CD4-positive, alpha-beta T cell treated with Interferon gamma for 1 hour (primary cell): ENCODE results near the gene NDUFS6.

Experiments
- DNase-seq: peaks from one replicate; pipeline ENCODE4 v3.0.0-alpha.2; 2020

Gene NDUFS6

DNA sequence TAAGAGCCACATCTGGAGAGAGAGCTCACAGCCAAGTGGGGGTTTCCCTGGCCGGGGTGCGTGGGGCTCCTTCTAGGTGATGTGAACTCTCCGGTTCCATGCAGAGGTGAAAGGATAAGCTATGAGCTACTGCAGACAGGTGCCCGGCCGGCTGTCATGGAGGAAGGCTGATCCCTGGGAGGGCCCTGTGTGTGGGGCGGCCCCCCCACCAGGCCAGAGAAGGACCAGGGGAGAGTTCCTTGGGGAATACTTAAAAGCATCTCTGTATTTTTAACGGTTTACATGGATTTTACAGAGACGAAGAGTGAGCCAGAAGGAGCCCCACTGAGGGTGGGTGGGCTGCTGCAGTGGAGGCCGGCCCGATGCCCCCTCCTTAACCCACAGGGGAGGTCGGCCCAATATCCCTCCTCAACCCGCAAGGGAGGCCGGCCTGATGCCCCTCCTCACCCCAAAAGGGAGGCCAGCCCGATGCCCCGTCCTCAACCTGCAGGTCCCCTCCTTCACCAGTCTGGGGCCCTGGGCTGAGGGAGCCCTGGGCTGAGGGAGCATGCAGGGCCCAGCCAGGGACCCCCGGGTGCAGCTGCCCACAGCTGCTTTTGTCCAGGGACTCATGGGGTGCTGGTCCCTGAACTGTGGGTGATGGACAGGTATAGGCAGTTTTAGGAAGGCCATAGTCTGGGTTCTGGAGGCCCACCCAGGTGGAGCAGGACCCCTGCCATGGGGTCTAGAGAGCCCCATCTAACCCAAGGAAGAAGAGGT is 33.5 kb upstream of the NDUFS6 start:
- DNase-seq, result no peak

DNA sequence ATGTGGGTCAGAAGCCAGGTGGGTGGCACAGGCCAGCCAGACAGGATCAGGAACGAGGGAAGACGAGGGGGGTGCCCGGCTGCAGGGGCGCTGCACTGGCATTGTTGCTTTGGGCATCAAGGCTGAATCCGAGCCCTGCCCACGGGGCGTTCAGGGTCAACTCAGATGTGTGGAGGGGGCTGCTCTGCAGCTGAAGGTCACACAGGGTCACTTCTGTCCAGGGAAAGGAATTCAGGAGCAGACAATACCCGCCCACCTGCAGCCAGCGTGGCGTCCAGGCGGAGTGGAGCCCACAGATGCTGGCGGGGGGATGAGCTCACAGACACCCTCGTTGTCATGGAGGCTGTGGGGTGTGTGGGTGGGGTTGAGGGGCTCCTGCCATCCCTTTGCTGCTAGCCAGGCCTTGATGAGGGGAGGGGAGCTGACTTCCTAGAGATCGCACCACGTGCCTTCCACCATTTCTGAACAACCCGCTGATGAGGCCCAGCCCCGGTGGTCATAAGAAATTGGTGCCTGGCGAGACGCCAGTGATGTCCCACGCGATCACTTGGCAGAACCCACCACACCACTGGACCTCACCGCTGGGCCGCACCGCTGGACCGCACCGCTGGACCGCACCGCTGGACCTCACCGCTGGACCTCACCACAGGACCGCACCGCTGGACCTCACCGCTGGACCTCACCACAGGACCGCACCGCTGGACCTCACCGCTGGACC is 32.8 kb upstream of the NDUFS6 start:
- DNase-seq, result no peak

DNA sequence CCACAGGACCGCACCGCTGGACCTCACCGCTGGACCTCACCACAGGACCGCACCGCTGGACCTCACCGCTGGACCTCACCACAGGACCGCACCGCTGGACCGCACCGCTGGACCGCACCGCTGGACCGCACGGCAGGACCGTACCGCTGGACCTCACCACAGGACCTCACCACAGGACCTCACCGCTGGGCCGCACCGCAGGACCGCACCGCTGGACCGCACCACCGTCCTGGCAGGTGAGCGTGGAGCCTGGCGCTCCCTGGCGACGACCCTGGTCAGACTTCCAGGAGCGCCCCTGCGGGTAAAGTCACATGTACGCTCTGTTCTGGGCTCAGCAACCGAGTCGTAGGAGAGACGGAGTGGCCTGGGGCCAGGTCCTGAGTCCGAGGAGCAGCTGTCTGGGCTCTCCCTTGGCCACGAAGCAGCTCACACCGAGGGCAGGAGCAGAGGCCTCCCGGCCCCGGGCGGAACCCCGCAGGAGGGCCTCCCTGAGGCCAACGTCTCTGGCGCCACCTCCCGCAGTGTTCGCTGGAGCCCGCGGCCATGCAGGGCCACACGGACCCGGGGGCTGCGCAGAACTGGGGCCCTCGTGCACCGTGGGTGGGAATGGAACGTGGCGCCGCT is 32.1 kb upstream of the NDUFS6 start:
- no peak for DNase-seq

DNA sequence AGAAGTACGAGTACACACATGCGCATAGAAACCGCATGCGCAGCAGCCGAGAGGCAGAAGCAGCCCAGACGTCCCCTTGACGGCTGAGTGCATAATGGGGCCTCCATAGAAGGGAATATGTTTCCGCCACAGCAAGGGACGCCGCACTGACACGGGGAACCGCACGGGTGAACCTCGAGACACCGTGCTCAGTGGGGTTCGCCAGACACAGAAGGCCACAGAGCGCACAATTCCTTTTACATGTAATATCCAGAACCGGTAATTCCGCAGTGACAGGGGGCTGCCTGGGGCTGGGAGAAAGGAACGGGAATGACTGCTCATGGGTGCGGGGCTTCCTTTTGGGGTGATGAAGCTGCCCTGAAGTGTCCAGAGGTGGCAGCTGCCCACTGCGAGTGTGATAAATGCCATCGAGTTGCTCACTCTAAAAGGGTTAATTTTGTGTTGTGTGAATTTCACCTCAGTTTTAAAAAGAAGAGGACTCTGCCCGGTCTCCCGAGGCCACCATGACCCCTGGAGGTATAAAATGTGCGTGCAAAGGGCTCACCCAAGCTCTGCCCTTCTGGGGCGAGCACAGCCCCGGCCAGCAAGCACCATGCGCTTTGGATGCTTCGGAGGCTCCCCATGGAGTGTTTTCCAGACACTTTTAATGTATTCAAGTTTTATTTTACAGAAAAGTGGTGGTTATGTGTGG is 31.3 kb upstream of the NDUFS6 start:
- no peak for DNase-seq

DNA sequence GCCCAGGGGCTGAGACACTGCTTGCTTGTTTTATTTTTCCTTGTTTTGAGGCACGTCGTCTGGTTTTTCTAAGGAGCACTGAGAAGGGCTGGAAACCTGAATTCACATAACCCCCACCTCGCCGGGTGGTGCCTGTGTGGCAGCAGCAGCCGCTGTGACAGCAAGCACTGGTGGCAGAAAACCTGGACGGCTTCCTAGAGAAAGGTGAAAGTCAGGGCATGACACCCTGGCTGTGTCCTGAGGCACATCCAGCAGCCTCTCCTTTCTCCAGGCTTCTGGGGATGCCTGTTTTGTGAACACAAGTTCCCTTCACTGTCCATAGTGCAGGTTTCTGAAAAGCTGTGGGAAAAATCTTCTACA is 30.8 kb upstream of the NDUFS6 start:
- DNase-seq, result no peak

DNA sequence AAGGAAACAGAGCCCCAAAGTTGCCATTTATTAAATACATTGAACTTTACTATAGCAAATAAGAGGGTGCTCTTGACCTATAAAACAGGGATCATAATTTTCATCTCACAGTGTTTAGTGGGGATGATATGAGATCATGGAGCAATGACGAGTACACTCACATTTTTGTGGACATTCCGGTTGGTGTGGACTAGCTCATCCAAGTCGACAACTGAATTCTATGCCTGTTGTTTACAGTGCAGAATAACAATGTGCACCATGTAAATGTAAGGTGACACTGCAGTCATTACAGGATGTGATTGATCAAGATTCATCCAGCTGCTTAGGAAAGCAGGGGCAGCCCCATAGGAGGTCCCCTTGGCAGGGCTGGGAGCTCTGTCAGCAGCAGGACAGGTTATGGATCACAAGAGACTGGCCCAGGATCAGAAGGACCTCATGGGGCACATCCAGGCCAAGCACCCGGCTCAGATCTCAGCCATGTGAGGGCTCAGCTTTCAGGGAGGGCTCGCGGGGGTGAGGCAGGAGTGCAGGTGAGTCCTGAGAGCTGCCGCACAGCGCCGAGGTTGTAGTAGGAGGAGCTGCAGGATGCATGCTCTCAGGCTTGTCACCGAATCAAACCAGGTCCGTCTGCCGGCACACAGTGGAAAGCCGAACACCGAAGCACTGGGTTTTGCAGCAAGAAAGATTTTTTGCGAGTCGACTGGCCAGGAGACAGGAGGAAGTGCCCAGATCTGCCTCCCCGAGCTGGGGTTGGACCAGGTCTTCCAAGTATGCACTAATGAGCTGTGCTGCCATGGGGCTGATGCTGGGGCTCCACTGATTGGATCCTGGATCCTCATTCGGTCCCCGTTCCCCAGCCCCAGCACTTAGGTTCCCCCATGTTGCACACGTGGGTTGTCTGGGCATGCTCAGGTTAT is 29.8 kb upstream of the NDUFS6 start:
- DNase-seq, result no peak

DNA sequence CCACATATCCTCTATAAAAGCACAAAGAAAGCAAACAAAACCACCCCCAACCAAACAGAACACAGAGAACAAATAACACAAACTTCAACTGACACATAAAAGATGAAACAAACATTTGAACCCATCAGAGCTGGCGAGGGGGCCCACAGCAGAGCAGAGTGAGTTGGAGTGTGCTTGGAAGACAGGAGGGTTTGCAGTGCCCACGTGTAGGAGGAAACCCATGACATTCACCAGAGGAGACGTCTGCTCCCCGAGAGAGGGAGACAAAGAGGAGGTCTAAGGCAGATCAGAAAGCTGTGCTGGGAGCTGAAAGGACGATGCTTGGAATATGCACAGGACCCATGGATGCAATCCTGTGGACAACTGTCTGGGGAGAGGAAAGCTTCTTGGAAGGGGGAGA is 28.6 kb upstream of the NDUFS6 start:
- DNase-seq, result no peak

DNA sequence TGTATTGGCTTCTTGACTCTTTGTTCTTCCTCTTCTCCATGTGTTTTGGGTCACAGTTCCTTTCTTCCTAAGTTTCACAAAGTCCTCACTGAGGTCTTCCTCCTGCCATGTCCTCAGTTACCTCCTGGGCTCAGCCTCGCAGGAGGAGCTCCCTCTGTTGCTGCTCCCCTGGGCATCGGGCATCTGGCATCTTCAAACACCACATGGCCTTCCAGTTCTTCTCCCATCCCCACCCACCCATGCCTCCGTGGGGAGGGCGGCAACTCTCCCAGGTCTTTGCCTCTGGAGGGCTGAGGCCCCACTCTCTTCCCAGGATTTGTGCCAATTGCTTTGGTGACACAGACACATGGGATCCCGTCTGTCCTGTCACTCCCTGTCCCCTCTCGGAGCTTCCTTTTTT is 24.4 kb upstream of the NDUFS6 start:
- DNase-seq, result no peak

DNA sequence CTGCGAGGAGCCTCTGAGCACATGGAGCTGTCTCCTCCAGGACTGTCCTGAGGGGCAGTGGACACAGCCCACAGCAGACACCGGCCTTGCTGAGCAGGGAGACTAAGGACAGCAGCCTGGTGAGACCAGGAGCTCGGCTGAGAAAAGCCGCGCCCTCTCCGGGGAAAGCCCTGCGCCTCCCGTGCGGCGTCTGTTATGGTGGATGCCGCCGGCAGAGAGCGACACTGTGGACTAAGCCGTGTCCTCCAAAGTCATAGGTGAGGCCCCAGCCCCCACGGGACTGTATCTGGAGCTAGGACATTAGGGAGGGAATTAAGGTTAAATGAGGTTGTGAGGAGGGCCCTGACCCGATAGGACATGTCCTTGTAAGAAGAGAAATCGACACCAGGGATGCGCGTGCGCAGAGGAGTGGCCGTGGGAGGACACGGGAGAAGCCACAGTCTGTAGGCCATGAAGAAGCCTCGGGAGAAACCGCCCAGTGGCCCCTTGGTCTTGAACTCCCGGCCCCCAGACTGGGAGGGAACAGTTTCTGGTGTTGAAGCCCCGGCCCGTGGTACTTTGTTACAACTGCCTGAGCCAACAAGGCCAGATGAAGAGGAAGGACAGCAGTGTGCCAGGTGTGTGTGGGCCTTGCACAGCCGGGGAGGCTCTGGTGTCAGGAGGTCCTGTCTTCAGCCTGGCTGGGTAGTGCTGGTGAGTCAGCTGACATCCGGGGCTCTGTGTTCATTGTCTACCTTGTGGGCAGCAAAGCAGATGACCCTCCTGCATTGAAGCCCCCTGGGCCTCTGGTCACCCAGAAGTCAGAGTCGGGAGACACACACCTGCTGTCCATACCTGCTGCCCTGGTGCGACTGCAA is 23.7 kb upstream of the NDUFS6 start:
- DNase-seq, result no peak

DNA sequence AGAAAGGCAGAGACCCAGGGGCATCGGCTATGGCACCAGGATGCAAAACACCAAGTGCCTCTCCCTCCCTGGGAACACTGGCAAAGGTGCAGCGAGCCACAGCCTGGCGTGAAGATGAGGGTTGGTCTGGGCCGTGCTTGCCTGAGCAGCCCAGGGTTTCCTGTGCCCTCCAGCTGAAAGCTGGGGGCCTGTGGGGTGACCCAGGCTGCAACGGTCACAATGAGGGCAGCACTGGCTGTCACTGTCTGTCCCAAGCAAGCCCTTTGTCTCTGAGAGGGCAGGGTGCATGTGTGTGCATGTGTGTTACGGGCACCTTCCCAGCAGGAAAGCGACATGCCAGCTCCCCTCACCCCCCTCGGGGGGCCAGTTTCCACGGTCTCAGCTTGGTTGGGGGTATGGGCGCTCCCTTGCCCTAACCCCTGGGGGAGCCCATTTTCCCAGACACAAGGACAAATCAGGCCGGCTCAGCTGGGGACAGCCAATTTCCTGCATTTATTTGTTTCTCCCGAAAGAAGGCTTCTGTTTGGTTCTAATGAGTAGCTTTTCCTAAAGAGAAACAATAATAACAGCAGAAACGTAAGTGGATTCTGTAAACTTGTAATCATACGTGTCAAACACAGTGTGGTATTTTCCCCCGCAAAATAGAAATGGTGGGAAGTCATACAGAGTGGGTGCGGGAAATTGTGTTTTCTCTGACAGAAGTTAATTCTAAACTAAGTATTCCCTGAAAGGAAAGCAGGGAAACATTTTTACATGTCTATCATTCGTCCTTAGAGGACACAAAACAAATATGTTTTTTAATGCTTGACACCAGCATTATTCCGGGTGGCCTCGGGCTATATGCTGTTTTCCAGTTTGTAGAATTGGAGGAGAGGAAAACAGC is 22.8 kb upstream of the NDUFS6 start:
- DNase-seq, result no peak

DNA sequence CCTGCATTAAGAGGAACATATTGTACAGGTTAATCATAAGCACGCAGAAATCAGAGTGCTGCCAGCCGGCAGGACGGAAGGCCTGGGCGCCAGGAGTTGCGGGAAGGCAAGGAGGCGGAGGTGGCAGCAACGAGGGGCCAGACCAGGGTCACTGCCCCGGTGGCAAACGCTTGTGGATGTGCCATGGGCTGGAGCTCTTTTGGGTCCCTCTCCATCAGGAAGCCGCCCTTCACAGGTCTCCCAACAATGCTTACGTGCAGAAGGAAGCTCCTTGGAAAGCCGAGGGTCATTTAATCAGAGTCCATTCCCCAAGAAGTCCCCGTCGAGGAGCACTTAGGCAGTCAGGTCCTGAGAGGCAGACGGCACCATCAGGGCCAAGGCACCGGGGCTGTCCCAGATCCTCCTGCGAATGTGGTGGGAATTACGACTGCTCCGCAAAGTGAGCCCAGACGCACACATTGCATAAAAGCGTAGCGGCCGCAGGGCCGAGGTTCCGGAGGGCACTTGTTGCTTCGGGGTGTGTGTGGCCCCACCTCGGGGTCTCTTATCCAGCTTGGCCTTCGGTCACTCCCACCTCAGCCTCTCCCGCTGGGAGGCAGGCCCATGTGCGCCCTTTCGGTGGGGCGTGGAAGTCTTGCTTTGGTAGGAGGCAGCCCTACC is 22.1 kb upstream of the NDUFS6 start:
- DNase-seq, result no peak

DNA sequence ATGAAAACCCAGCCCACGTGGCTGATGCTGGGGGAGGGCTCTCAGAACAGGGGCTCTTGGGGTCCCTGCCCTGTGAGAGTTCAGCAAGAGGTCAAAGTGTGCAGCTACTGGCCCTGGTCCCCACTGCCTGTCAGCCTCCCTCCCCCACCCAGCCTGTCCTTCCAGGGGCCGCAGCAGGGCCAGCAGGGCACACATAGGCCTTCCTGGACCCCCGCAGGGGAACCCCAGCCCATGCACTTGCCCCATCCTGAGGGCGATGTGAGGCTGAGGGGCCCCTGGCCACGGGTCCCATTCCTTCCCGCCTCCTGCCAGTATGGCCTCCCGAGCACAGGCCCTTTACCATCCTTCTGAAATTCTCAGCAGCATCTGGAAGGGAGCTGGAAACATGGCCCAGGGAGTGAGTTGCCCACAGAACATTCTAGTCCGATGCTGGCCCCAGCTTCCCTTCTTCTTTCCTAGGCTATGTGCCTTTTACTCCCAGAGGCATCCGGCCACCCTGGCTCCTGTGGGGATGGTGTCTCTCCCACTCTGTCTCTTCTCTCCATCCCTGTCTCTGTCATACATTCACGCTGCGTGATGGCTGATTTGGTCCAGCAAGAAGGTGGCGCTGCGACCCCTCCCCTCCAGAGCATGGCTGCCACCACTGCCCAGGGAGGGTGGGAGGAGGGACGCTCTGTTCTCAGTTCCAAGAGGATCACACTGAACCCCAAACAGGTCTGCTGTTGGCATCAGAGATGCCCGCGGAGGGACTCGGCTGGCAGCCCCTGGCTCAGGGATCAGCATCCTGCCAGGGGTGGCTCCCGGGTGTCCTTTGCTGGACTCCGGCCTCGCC is 21.2 kb upstream of the NDUFS6 start:
- DNase-seq, result no peak

DNA sequence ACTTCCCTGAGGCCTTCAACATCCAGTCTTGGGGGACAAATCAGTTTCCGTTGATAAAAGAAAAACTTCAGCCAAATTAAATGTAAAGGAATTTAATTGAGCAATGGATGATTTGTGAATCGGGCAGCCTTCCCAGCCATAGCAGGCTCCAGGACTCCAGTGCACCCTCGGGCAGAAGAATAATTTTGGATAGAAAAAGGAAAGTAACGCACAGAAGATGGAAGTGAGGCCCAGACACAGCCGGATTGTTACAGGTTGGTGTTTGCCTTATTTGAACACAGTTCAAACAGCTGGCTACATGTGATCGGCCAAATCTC is 20.6 kb upstream of the NDUFS6 start:
- no peak for DNase-seq

DNA sequence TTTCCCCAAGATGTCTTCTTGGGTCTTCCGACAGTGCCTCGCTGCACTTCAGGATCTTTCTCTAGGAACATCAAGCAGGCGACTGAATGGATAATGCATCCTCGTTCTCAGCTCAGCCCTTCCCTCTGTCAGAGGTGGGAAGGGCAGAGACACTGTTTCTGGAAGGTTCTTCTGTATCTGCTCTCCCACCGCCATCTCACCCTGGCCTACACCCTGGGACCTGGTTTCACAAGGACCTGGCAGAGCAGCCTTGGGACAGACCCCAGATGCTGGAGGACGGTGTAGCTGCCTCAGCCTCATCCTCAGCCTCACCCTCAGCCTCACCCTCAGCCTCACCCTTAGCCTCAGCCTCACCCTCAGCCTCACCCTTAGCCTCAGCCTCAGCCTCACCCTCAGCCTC is 20.1 kb upstream of the NDUFS6 start:
- no peak for DNase-seq

DNA sequence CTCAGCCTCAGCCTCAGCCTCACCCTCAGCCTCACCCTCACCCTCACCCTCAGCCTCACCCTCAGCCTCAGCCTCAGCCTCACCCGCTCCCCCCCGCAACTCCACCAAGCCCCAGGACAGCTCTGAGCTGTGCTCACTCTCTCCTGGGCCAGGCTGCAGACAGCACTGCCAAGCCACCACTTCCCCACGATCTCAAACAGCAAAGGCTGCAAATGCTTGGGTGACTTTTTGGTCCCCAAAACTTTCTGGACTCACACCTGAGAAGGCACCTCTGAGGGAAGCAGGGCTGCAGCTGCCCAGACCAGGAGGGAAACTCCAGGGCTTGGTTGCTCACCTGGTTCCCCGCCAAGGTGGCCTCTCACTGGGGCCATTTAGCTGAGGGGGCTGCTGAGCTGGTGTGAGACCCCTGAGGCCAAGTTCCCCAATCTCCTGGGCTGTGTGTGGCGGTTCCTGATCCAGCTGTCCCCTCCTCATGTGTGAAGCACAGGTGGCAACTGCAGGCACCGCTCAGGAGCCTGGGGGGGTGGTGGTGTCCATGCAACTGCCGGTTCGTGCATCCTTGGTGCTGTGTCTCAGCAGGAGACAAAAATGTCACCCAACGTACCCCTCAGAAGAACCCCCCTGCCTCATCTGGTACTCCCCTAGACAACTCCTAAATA is 19.4 kb upstream of the NDUFS6 start:
- DNase-seq, result no peak

DNA sequence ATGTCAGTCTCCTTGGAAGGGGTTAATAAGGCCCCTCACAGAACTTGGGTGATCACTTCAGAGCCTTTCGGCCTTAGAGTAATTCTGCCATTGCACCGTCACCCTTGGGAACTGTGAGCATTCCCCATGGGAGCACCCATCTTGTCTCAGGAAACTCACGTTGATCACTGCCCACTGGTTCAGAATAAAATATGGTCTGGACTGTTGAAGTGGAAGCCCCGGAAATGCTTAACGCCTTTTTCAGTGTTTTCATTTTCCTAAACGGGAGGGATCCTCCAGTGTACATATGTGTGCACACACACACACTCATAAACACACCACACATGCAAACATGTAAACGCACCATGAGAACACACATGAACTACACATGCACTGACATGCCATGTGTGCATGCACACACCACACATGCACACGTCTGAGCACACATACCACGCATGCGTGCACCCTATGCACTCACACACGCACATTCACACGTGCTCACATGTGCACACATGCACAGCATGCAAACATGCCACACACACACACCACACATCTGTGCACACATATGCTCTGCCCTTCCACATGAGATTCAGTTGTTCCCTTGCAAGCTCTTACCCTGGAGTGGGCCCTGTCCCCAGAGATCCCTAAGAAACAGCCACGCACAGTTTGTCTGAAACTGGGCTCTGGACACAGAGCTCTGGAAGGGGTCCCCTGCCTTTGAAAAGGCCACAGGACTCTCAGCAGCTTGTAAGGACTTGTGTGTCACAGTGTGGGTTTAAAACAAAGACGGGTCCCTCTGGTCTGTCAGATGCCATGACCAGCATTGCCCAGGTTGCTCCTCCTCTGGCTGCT is 18.6 kb upstream of the NDUFS6 start:
- DNase-seq, result no peak

DNA sequence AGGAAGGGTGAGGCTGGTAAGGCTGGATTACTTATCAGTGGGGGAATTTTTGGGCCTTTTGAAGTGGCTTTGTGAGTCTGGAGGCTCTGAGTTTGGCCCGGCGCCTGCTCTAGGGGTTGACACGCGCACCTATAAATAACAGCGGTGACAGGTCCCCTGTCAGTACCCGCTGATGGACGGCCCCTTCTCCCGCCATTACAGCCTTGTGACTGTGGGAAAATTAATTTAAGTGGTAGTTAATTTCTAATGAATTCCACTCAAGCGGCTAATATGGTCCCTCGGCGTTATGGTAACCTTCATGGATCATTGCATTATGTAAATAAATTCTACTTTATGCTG is 18.0 kb upstream of the NDUFS6 start:
- DNase-seq, result no peak
